A673 (cell line): ENCODE measurements around the gene SPOCD1.

Source experiments
- CTCF ChIP-seq: fragments of 300-800, 200-600 bp; sonication (generic); conservative IDR thresholded peaks from 2 replicates; pipeline ENCODE4 v1.5.1; 2017; ENCODE audit warnings: low read depth, mild to moderate bottlenecking, antibody characterized with exemption, low read length, moderate library complexity, mixed read lengths
- EZH2 ChIP-seq: fragments of 200-600 bp; sonication (generic); IDR thresholded peaks from 2 replicates; pipeline ENCODE4 v1.6.1; 2017; ENCODE audit warnings: borderline replicate concordance, low read depth, mild to moderate bottlenecking, mixed read lengths, antibody characterized with exemption, low read length; ENCODE audit not compliant: poor library complexity, severe bottlenecking

- TF ChIP-seq CTCF, result no peak
- no peak for TF ChIP-seq EZH2
These were observed 58.6 kb downstream of the SPOCD1 start for GRCh38 chr1:31757204-31757679.
